GM19463 (cell line): Measurements from ENCODE around the gene MACIR.

Experiments
- ATAC-seq: cut with Tn5 transposase; IDR thresholded peaks from one replicate; pipeline ENCODE4 v1.9.1; 2021; ENCODE audit warnings: mild to moderate bottlenecking, moderate library complexity; ENCODE audit not compliant: unreplicated experiment

MACIR gene

GRCh38 chr5:103244398-103244797 lies 14.2 kb upstream of the MACIR start:
- no peak for ATAC-seq

- no peak for ATAC-seq
Measured at GRCh38 chr5:103245761-103246160, 12.8 kb upstream of the MACIR start.

- peak; percentile 52 for ATAC-seq
Measured at GRCh38 chr5:103247118-103247517, 11.4 kb upstream of the MACIR start.

- no peak for ATAC-seq
Measured at GRCh38 chr5:103249068-103249467, 9.5 kb upstream of the MACIR start.

GRCh38 chr5:103254921-103255320 lies 3.6 kb upstream of the MACIR start:
- no peak for ATAC-seq

GRCh38 chr5:103255691-103256090 lies 2.9 kb upstream of the MACIR start:
- no peak for ATAC-seq

GRCh38 chr5:103256178-103256577 lies 2.4 kb upstream of the MACIR start:
- ATAC-seq = no peak

- ATAC-seq = peak; percentile 29
Measured at GRCh38 chr5:103258957-103259704, 568 bp downstream of the MACIR start.

GRCh38 chr5:103259705-103260355 lies 1.3 kb downstream of the MACIR start:
- no peak for ATAC-seq

GRCh38 chr5:103260951-103261350 lies 2.4 kb downstream of the MACIR start:
- peak; percentile 20 for ATAC-seq

GRCh38 chr5:103262422-103262871 lies 3.9 kb downstream of the MACIR start:
- ATAC-seq = no peak

- no peak for ATAC-seq
Measured at GRCh38 chr5:103263054-103263453, 4.5 kb downstream of the MACIR start.

- ATAC-seq = no peak
Measured at GRCh38 chr5:103264508-103264907, 5.9 kb downstream of the MACIR start.

- no peak for ATAC-seq
Measured at GRCh38 chr5:103270581-103270980, 12.0 kb downstream of the MACIR start.

GRCh38 chr5:103271570-103272289 lies 13.2 kb downstream of the MACIR start:
- no peak for ATAC-seq

GRCh38 chr5:103272377-103272776 lies 13.8 kb downstream of the MACIR start:
- ATAC-seq = no peak

GRCh38 chr5:103273952-103274351 lies 15.4 kb downstream of the MACIR start:
- ATAC-seq = no peak

- ATAC-seq = no peak
Measured at GRCh38 chr5:103275851-103276250, 17.3 kb downstream of the MACIR start.

- ATAC-seq = no peak
Measured at GRCh38 chr5:103280967-103281366, 22.4 kb downstream of the MACIR start.

- no peak for ATAC-seq
Measured at GRCh38 chr5:103283120-103283519, 24.6 kb downstream of the MACIR start.

- no peak for ATAC-seq
Measured at GRCh38 chr5:103283869-103284268, 25.3 kb downstream of the MACIR start.

- no peak for ATAC-seq
Measured at GRCh38 chr5:103286622-103287021, 28.1 kb downstream of the MACIR start.
